T-helper 9 cell (primary cell): Measurements from ENCODE around the gene FTCDNL1.

Source experiments
- DNase-seq: peaks from one replicate; pipeline ENCODE4 v3.0.0-alpha.2; 2020

The FTCDNL1 gene

GRCh38 chr2:199779589-199779988, 71.4 kb downstream of the FTCDNL1 start:
- DNase-seq = no peak

- DNase-seq = no peak
Observed at GRCh38 chr2:199778655-199779054, 72.3 kb downstream of the FTCDNL1 start.

DNA sequence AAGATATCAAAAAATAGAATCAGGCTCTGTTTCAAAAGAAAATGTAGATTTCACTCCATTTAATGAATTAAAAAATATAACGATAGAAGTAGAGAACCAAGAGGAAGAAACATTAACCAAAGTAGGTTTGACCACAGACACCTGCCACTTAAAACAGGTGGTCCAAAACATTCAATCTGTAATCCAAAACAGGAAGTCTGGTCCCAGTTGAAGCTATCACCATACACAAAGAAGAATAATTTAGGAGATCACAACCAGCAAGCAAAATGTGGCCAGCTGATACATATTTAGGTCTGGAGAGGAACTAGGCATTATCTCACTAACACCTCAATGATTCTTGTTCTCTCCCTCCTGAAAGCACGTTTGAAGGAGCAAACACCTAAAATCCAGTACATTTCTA, 73.1 kb downstream of the FTCDNL1 start:
- DNase-seq = no peak

DNA sequence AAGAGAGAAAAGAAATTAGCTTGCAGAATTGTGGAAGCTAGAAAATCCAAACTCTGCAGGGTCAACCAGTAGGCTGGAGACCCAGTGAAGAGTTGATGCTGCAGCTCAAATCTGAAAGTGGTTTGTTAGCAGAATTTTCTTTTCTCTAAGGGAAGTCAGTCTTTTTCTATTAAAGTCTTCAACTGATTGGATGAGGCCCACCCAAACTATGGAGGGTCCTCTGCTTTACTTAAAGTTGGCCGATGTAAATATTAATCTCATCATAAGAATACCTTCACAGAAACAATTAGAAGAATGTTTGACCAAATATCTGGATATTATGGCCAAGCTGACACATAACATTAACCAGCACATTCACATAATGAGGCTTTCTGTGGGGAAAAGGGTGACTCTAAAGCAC, 73.7 kb downstream of the FTCDNL1 start:
- DNase-seq = no peak

GRCh38 chr2:199775267-199775666, 75.7 kb downstream of the FTCDNL1 start:
- DNase-seq = no peak

GRCh38 chr2:199772035-199772976, 78.7 kb downstream of the FTCDNL1 start:
- DNase-seq = no peak

- DNase-seq = no peak
Observed at GRCh38 chr2:199770716-199771115, 80.3 kb downstream of the FTCDNL1 start.

- DNase-seq = no peak
Observed at GRCh38 chr2:199765646-199766045, 85.3 kb downstream of the FTCDNL1 start.

DNA sequence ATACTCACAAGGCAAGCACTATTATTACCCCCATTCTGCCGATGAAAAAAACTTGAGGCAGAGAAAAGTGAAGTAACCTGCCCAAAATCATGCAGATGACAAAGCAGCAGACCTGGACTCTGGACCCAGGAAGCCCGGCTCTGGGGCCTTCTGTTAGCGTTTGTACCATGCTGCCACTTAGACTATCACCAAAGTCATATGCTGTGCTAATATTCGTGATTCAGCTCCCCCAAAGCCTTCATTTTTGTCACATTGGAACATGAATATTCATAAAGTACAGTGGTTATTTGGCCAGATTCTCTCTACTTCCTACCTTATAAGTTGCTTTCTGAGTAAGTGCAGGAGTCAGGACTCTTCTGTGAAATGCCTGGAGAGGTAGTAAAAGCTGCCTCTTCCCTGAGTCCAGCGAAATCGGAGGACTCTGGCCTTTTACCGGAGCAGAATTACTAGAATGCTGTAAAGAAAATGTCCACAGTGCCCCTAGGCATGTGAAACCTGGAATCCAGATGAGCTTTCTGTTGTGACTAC, 86.7 kb downstream of the FTCDNL1 start:
- no peak for DNase-seq

- DNase-seq = no peak
Observed at GRCh38 chr2:199762963-199763362, 88.0 kb downstream of the FTCDNL1 start.

DNA sequence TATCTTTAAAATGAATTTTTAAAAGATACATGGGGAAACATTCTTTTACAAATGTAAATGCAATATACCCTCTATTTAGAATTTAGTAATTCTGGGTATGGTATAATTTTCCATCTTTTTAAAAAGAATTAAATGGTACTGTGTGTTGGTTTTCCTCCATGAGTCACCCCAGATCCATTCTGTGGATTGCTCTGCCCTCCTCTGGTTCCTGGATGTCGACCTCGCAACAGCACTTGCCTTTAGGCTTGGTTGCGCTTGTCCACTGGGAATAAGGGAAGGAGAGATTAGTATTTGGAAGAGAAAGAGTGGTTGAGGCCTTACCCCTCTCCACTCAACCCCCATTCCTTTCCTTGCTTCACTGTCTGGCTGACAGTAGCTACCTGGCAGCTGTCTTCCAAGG, 90.4 kb downstream of the FTCDNL1 start:
- no peak for DNase-seq

GRCh38 chr2:199757233-199757870, 93.6 kb downstream of the FTCDNL1 start:
- DNase-seq = no peak

- DNase-seq = no peak
Observed at GRCh38 chr2:199756743-199757142, 94.2 kb downstream of the FTCDNL1 start.

- no peak for DNase-seq
Observed at GRCh38 chr2:199756211-199756610, 94.8 kb downstream of the FTCDNL1 start.

DNA sequence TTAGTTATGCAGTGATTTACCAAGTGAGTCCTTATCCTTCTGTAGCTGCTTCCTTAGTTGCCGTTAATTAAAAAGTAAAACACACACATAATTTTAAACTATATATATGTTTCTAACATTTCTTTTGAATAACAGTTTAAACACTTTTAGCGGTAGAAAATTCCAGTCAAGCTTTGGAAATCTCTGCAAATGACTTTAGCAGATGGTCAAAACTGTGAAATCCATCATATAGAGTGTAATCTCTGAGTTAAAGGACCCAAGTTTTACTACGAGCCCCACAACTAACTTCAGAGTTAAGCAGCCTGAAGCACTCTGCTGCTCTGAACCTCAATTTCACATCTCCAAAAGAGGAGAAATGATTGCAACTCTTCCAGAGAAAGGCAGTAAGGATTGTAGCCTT, 96.2 kb downstream of the FTCDNL1 start:
- no peak for DNase-seq

DNA sequence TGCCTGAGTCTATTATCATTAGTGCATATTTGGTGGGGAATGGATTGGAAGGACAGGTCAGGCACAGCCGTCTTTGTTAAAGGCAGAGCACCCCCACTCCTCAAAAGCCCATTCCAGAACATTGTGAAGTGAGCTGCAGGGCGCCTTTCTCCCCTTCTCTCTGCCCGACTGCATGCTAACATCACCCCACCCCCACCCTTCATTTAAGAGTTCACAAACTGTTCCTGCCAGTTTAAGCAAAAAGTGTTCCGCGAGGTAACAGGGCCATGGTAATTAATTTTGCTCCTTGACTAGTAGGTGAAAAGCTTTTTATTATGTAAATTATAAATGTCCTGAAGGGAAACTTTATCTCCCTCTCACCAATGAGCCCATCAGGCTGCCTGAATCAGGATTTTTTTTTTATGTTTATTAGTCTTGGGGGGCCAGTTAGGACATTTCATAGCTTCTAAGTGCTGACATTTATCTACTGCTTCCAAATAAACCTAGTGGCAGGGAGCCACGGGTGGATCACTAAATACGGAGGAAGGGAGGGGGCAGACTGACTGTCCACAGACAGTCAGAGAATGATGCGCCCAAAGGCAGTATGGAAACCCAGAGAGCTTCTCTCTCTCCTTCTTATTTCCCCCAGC, 99.4 kb downstream of the FTCDNL1 start:
- DNase-seq = no peak

- no peak for DNase-seq
Observed at GRCh38 chr2:199749571-199749970, 101.4 kb downstream of the FTCDNL1 start.

DNA sequence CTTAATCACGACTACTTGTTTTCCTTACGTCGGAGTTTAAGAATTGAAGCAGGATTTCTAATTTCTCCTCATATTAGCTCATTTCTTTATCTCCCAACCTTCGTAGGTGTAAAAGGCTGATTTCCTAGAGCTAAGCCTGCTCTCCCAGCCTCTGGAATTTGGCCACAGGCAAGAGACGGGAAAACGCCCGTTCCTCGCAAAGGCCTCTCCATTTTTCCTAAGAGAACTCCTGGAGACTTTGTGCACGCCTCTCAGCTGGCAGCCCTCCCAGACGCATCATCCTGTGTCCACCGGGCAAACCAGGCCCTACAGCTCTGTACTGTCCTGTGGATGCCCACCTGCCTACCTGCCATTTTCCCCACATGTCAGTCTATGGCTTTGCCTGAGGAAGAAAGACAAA, 106.3 kb downstream of the FTCDNL1 start:
- no peak for DNase-seq

DNA sequence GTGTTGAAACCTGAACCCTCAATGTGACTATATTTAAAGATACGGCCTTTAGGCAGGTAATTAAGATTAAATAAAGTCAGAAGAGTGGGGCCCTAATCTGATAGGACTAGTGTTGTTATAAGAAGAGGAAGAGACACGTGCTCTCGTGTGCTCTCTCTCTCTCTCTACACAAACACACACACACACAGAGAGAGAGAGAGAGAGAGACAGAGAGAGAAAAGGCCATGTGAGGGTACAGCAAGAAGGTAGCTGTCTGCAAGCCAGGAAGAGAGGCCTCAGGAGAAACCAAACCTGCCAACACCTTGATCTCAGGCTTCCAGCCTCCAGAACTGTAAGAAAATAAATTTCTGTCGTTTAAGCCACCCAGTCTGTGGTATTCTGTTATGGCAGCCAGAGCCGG, 106.7 kb downstream of the FTCDNL1 start:
- DNase-seq = no peak

GRCh38 chr2:199743415-199744120, 107.4 kb downstream of the FTCDNL1 start:
- no peak for DNase-seq

GRCh38 chr2:199742884-199743283, 108.1 kb downstream of the FTCDNL1 start:
- no peak for DNase-seq

GRCh38 chr2:199740111-199740428, 110.9 kb downstream of the FTCDNL1 start:
- DNase-seq = no peak
